ENCODE data around the gene DNAH17. TPM values are rescaled to one million over a fixed set of nuclear protein-coding genes. Genes with fewer than 3 reads are reported as not detected.

DNAH17 gene
- total RNA-seq, 1 experiment from 2014 or later = 0.13 TPM

DNA sequence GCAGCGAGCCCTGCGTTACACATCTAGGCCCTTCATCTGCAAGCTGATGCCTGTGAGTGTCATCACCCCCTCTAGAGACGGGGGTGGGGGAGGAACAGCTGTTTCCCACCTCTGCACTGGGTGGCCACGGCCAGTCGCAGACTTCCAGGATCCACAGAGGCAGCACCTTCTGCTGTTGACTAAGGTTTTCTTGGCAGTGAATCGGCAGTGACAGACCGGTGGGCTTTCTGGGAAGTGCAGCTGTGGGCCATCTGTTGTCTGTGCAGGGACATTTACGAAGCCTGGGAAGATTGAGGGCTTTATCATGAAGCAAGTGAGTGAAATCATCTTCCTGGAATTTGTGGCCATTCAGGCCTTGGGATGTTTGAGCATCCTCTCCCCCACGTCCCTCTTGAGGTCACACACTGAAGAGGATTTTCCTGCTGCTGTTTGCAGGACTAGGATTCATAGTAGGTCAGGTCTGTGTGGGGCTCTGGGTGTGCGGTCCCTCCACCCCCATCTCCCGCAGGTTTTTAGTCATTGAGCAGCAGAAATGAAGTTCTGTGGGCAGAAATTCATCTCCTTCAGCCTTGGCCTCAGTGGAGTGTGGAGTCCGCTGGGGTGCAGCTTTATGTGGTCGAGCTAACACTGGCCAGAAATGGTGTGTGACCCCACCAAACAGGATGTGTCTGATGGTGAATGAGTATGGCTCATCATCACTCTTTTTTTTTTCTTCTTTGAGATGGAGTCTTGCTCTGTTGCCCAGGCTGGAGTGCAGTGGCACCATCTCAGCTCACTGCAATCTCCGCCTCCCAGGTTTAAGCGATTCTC is 186.8 kb downstream of the DNAH17 start:
- H3K79me1 ChIP-seq (ENCODE audit: insufficient read depth, low read depth, low read length, poor library complexity, severe bottlenecking) = peaks cover 12% of the 10 kb centered on the region
- H2BK15ac ChIP-seq (ENCODE audit: low read depth, low read length) = no peak overlapping the region
- Mint-ChIP-seq H3K9me3 (no peaks in the 10 kb centered on the region), H3K4me3 (no peak overlapping the region), H3K4me1 (peaks cover 28 to 37% of the 10 kb centered on the region in 2 experiments), H3K27ac (peak overlapping the region; percentile 64 to 87 (median 86); a peak in 5 of 7 replicates), H3K27me3 (ENCODE audit: low read depth) (no peaks in the 10 kb centered on the region), H3K36me3 (ENCODE audit: insufficient read depth in 1 of 3, low read depth in 3 of 3) (peaks cover 15 to 36% (median 28%) of the 10 kb centered on the region in 3 experiments; a peak in 6 of 7 replicates)
- H4K5ac ChIP-seq (ENCODE audit: insufficient read length, low read depth, low read length) = no peak overlapping the region
- H4K20me1 ChIP-seq (ENCODE audit: control insufficient read depth, insufficient read depth, insufficient read length) = no peaks in the 10 kb centered on the region
- H2AK5ac ChIP-seq (ENCODE audit: insufficient read length, low read length) = no peak overlapping the region
- no peak overlapping the region for H3K9ac ChIP-seq (ENCODE audit: extremely low read depth, insufficient read length, low read length)
- H3K23ac ChIP-seq (ENCODE audit: insufficient read length, low read depth, low read length) = no peak overlapping the region
- H3K79me2 ChIP-seq (ENCODE audit: insufficient read depth, low read length) = peaks cover 47% of the 10 kb centered on the region; the same call in 1 of the 2 replicates
- no peak overlapping the region for H4K8ac ChIP-seq (replicated peaks; ENCODE audit: insufficient read length, low read depth, low read length)
- no peak overlapping the region for H2BK120ac ChIP-seq (ENCODE audit: low read depth, low read length, poor library complexity, severe bottlenecking)
- DNase-seq = peak; percentile 62
- H3K27ac ChIP-seq (ENCODE audit: insufficient read length, low read depth, low read length) = no peak overlapping the region
- H4K91ac ChIP-seq (ENCODE audit: insufficient read length, low read depth, low read length) = no peak overlapping the region
- H3K4me1 ChIP-seq (ENCODE audit: insufficient read depth, low read length) = peaks cover 12% of the 10 kb centered on the region
- H2AFZ ChIP-seq (ENCODE audit: low read length) = no peak overlapping the region
- H2BK5ac ChIP-seq (ENCODE audit: insufficient read length, low read length) = no peak overlapping the region
- no peak overlapping the region for H3K4me2 ChIP-seq (ENCODE audit: insufficient read depth, insufficient read length, low read length)
- H3K56ac ChIP-seq (ENCODE audit: insufficient read length, low read depth, low read length) = no peak overlapping the region
- no peaks in the 10 kb centered on the region for H3K27me3 ChIP-seq (ENCODE audit: insufficient read depth, low read length)
- H2BK12ac ChIP-seq (ENCODE audit: insufficient read length, low read depth, low read length) = no peak overlapping the region
- H3K18ac ChIP-seq (ENCODE audit: insufficient read length, low read depth, low read length) = no peak overlapping the region
- H3K14ac ChIP-seq (ENCODE audit: insufficient read depth, low read length) = no peak overlapping the region; the same call in 1 of the 2 replicates
- no peak overlapping the region for H3T11ph ChIP-seq (ENCODE audit: low read length)
- no peaks in the 10 kb centered on the region for H3K23me2 ChIP-seq (ENCODE audit: insufficient read length, low read depth, low read length, poor library complexity, severe bottlenecking)
- H3K4ac ChIP-seq (ENCODE audit: low read depth, low read length) = no peak overlapping the region
- no peaks in the 10 kb centered on the region for H3K9me3 ChIP-seq (ENCODE audit: control insufficient read depth, low read depth, low read length)
- TF ChIP-seq, protein P1, sequence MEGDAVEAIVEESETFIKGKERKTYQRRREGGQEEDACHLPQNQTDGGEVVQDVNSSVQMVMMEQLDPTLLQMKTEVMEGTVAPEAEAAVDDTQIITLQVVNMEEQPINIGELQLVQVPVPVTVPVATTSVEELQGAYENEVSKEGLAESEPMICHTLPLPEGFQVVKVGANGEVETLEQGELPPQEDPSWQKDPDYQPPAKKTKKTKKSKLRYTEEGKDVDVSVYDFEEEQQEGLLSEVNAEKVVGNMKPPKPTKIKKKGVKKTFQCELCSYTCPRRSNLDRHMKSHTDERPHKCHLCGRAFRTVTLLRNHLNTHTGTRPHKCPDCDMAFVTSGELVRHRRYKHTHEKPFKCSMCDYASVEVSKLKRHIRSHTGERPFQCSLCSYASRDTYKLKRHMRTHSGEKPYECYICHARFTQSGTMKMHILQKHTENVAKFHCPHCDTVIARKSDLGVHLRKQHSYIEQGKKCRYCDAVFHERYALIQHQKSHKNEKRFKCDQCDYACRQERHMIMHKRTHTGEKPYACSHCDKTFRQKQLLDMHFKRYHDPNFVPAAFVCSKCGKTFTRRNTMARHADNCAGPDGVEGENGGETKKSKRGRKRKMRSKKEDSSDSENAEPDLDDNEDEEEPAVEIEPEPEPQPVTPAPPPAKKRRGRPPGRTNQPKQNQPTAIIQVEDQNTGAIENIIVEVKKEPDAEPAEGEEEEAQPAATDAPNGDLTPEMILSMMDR (conservative IDR thresholded peaks at IDR 0.05) = peak; percentile 47; the same call in 2 of the 3 replicates
- no peak overlapping the region for H2BK20ac ChIP-seq (ENCODE audit: low read depth, low read length, poor library complexity, severe bottlenecking)
- WGBS (ENCODE audit: extremely low coverage, insufficient read length, low lambda C conversion rate) = no CpG with 5 or more reads among the region's 15 CpGs

Data from H9 (cell line).